ENCODE data around the gene EPC1.

DNA sequence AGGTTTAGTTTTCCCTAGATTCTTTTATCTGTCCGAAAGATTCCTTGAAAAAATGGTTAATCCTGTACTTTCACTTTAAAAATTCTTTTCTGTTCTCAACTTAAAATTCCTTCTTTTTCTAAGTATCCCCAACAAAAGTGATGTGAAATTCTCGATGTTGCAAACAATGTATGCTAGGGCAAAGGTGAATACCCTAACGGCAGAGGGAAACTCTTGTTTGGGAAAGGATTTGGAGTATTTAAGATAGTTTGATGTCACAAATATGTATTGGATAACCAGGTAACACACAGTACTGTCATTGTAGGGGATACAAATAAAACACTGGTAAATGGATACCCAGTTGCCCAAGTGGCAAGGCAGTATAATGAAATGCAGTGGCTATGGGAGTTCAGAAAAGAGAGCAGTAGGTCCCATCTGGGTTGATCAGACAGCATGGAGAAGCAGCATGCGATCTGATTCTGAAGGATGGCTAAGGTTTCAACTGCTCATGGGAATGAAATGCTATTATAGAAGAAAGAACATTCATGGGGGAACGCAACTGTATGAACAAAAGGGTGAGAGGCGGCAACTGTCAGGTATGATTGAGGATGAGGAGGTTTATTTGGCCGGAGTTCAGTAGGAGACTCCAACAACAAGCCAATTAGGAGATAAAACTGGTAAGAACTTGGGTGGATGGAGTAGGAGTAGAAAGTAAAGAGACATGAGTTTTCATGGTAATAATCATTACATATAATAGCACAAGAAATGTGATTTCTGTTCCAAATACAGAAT lies 3.2 kb upstream of the EPC1 start:
- TF ChIP-seq, protein P1, sequence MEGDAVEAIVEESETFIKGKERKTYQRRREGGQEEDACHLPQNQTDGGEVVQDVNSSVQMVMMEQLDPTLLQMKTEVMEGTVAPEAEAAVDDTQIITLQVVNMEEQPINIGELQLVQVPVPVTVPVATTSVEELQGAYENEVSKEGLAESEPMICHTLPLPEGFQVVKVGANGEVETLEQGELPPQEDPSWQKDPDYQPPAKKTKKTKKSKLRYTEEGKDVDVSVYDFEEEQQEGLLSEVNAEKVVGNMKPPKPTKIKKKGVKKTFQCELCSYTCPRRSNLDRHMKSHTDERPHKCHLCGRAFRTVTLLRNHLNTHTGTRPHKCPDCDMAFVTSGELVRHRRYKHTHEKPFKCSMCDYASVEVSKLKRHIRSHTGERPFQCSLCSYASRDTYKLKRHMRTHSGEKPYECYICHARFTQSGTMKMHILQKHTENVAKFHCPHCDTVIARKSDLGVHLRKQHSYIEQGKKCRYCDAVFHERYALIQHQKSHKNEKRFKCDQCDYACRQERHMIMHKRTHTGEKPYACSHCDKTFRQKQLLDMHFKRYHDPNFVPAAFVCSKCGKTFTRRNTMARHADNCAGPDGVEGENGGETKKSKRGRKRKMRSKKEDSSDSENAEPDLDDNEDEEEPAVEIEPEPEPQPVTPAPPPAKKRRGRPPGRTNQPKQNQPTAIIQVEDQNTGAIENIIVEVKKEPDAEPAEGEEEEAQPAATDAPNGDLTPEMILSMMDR (conservative IDR thresholded peaks at IDR 0.05) = no peak
- TF ChIP-seq EZH2 (IDR thresholded peaks at IDR 0.05; ENCODE audit: low read depth) = no peak

Measured in PC-9 (cell line).